ENCODE measurements around the gene PIP4K2A. TPM values are rescaled to one million over a fixed set of nuclear protein-coding genes. Genes with fewer than 3 reads are reported as not detected.
A peak's percentile ranks its signal among the peaks of the same experiment; 100 is the strongest.

Gene PIP4K2A
- total and polyA plus RNA-seq, 2 of the 13 experiments (the other 11 are each of a cell fraction or from before 2014, with no cell fraction given), result 9.1 to 22.6 TPM

DNA sequence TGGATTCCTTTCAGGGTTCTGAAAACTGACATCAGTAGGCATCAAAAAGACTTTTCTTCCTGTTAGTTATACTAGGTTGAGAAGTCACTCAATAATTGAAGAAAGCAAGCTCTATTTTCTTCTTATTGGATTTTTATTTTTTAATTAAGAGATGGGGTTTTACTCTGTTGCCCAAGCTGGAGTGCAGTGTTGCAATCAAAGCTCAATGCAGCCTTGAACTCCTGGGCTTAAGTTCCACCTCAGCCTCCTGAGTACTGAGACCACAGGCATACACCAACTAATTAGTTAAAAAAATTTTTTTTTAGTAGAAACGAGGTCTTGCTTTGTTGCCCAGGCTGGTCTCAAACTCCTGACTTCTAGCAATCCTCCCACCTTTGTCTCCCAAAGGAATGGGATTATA, 28.0 kb downstream of the PIP4K2A start (continued):
- TF ChIP-seq, protein P1, sequence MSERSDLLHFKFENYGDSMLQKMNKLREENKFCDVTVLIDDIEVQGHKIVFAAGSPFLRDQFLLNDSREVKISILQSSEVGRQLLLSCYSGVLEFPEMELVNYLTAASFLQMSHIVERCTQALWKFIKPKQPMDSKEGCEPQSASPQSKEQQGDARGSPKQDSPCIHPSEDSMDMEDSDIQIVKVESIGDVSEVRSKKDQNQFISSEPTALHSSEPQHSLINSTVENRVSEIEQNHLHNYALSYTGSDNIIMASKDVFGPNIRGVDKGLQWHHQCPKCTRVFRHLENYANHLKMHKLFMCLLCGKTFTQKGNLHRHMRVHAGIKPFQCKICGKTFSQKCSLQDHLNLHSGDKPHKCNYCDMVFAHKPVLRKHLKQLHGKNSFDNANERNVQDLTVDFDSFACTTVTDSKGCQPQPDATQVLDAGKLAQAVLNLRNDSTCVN (CRISPR knock-in tag; IDR thresholded peaks at IDR 0.05; ENCODE audit: borderline replicate concordance), result no peak
- TF ChIP-seq FIP1L1 (IDR thresholded peaks at IDR 0.05; ENCODE audit: borderline replicate concordance, insufficient read depth, low read depth, low read length) (no peak), NCOA2 (CRISPR knock-in tag; IDR thresholded peaks at IDR 0.05) (0 out of 2 replicates have a peak, but pooled peaks have one; percentile 24), ZNF570 (CRISPR knock-in tag; IDR thresholded peaks at IDR 0.05; ENCODE audit: borderline replicate concordance) (no peak), ZNF552 (CRISPR knock-in tag; IDR thresholded peaks at IDR 0.05; ENCODE audit: borderline replicate concordance) (no peak), ZNF780A (CRISPR knock-in tag; IDR thresholded peaks at IDR 0.05) (no peak), GATAD2A (CRISPR knock-in tag; IDR thresholded peaks at IDR 0.05) (peak; percentile 23; the same call in 1 of the 2 replicates), POLR2AphosphoS5 (IDR thresholded peaks at IDR 0.05; ENCODE audit: low read depth, low read length) (no peak)

DNA sequence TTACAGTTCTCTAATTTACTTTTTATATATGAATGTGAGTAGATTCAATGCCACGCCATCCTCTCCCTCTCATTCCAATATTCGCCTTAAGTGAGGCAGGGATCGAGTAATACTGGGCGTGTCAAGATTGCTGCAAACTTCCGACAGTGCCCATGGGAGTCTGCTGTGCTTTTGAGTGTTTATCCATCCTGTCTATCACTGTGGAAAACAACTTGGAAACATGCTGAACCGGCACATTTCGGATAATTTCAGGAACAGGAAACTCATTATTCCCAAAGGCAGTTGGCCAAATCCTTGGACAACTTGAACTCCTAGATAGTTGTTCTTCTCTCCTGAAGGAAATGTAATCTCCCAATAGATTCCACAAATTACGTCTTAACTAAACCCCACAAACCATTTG, 28.5 kb downstream of the PIP4K2A start:
- H3K9ac ChIP-seq (ENCODE audit: insufficient read depth, low read depth, low read length), result no peak overlapping the region
- no peaks in the 10 kb centered on the region for H3K36me3 ChIP-seq (replicated peaks in 1 of 2; ENCODE audit: control insufficient read depth in 1 of 2, insufficient read depth in 2 of 2, low read length in 2 of 2)
- no peak overlapping the region for H3K27ac ChIP-seq (ENCODE audit: extremely low read length, insufficient read depth, low read length)
- H4K20me1 ChIP-seq (ENCODE audit: insufficient read depth, low read length), result no peaks in the 10 kb centered on the region
- intact Hi-C loops (cut with micrococcal nuclease; ENCODE audit: unreplicated experiment) (no loop called here), in situ Hi-C loops (cut with HindIII; ENCODE audit: extremely low pct_ligation_motif_present, low pct_unique_long_range_greater_than_20kb) (no loop called here)
- peaks cover 42% of the 10 kb centered on the region for H3K79me2 ChIP-seq (ENCODE audit: insufficient read depth, low read length)
- CTCF ChIA-PET (ENCODE audit: low intra/inter-chr PET ratio, low total read pairs), result no interaction called here
- peak; percentile 59 for TF ChIP-seq MAFF (IDR thresholded peaks at IDR 0.05; ENCODE audit: low read depth, low read length)
- peak; percentile 72 to 78 for TF ChIP-seq MAFK (conservative IDR thresholded peaks at IDR 0.05 in 1 of 2, IDR thresholded peaks at IDR 0.05 in 1 of 2; ENCODE audit: low read length in 2 of 2)
- TF ChIP-seq, protein P2, sequence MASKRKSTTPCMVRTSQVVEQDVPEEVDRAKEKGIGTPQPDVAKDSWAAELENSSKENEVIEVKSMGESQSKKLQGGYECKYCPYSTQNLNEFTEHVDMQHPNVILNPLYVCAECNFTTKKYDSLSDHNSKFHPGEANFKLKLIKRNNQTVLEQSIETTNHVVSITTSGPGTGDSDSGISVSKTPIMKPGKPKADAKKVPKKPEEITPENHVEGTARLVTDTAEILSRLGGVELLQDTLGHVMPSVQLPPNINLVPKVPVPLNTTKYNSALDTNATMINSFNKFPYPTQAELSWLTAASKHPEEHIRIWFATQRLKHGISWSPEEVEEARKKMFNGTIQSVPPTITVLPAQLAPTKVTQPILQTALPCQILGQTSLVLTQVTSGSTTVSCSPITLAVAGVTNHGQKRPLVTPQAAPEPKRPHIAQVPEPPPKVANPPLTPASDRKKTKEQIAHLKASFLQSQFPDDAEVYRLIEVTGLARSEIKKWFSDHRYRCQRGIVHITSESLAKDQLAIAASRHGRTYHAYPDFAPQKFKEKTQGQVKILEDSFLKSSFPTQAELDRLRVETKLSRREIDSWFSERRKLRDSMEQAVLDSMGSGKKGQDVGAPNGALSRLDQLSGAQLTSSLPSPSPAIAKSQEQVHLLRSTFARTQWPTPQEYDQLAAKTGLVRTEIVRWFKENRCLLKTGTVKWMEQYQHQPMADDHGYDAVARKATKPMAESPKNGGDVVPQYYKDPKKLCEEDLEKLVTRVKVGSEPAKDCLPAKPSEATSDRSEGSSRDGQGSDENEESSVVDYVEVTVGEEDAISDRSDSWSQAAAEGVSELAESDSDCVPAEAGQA (IDR thresholded peaks at IDR 0.05; ENCODE audit: low read depth), result no peak
- TF ChIP-seq, protein P2 (CRISPR knock-in tag; IDR thresholded peaks at IDR 0.05; ENCODE audit: borderline replicate concordance), result no peak
- H3K4me3 ChIP-seq (replicated peaks in 1 of 3; ENCODE audit: insufficient read depth in 1 of 3, low read depth in 2 of 3, low read length in 3 of 3), result no peak overlapping the region
- no peak overlapping the region for H3K4me2 ChIP-seq (ENCODE audit: low read depth, low read length)
- FAIRE-seq, result no peak
- 94% methylated on average over 8 of the region's 8 CpGs for WGBS (ENCODE audit: low lambda C conversion rate)
- BruUV-seq (replicated peaks), result no TSS peak
- DNase-seq (ENCODE audit: low spot score), result no peak
- no peaks in the 10 kb centered on the region for H3K9me3 ChIP-seq (ENCODE audit: low read length)
- H2AFZ ChIP-seq (ENCODE audit: low read length), result no peak overlapping the region
- ATAC-seq, result no peak
- no peaks in the 10 kb centered on the region for H3K27me3 ChIP-seq (ENCODE audit: control insufficient read depth in 1 of 2, insufficient read depth in 2 of 2, low read length in 2 of 2)
- peaks cover 71% of the 10 kb centered on the region for H3K4me1 ChIP-seq (ENCODE audit: insufficient read depth, low read length)
- POLR2A ChIA-PET, result no interaction called here
